Bronchial epithelial cell (primary cell): ENCODE measurements around the gene FADS1. TPM values are rescaled to one million over a fixed set of nuclear protein-coding genes. Genes with fewer than 3 reads are reported as not detected.

Experiments used
- DNase-seq: peaks from one replicate; pipeline ENCODE4 v3.0.0-alpha.2; 2010; ENCODE audit warnings: low read depth
- FAIRE-seq: peaks from 2 replicates; lab custom pipeline; 2011; peaks lifted over from hg19 to GRCh38; lab: Jason Lieb, UNC
- H3K27me3 ChIP-seq: 2 replicates; pipeline ENCODE4 v1.5.1; 2011; ENCODE audit warnings: low read length; ENCODE audit not compliant: control insufficient read depth, insufficient read depth
- H3K36me3 ChIP-seq: 2 replicates; pipeline ENCODE4 v1.5.1; 2011; ENCODE audit warnings: low read length; ENCODE audit not compliant: control insufficient read depth, insufficient read depth
- H3K4me3 ChIP-seq: 2 replicates; pipeline ENCODE4 v1.5.1; 2011; ENCODE audit warnings: mild to moderate bottlenecking, low read depth, low read length, control low read depth
- total RNA-seq: library from RNA; depleted of rRNA; stranded (reverse); fragments of >200 nt; gene quantifications from 2 replicates; pipeline ENCODE4 v1.2.1, GENCODE V29; 2014
- TF ChIP-seq, protein P1 (sequence below): IDR thresholded peaks from 2 replicates; pipeline ENCODE4 v1.5.1; 2011; ENCODE audit warnings: mild to moderate bottlenecking, moderate library complexity, low read length, control low read depth, inconsistent platforms; ENCODE audit not compliant: insufficient read depth, severe bottlenecking

FADS1 gene
- total RNA-seq, 1 donor from 2014 or later, result 46.9 TPM

- DNase-seq, result no peak
- Histone ChIP-seq H3K27me3 (no peaks in the 10 kb centered on the region), H3K4me3 (no peak overlapping the region), H3K36me3 (peaks cover 27% of the 10 kb centered on the region)
- TF ChIP-seq, protein P1, sequence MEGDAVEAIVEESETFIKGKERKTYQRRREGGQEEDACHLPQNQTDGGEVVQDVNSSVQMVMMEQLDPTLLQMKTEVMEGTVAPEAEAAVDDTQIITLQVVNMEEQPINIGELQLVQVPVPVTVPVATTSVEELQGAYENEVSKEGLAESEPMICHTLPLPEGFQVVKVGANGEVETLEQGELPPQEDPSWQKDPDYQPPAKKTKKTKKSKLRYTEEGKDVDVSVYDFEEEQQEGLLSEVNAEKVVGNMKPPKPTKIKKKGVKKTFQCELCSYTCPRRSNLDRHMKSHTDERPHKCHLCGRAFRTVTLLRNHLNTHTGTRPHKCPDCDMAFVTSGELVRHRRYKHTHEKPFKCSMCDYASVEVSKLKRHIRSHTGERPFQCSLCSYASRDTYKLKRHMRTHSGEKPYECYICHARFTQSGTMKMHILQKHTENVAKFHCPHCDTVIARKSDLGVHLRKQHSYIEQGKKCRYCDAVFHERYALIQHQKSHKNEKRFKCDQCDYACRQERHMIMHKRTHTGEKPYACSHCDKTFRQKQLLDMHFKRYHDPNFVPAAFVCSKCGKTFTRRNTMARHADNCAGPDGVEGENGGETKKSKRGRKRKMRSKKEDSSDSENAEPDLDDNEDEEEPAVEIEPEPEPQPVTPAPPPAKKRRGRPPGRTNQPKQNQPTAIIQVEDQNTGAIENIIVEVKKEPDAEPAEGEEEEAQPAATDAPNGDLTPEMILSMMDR, result no peak
- no peak for FAIRE-seq
These were observed 23.6 kb upstream of the FADS1 start for GRCh38 chr11:61840371-61840770.

- Histone ChIP-seq H3K4me3 (no peak overlapping the region), H3K27me3 (no peaks in the 10 kb centered on the region), H3K36me3 (peaks cover 25% of the 10 kb centered on the region)
- TF ChIP-seq, protein P1, result no peak
- DNase-seq, result no peak
- FAIRE-seq, result no peak
These were observed 22.9 kb upstream of the FADS1 start for GRCh38 chr11:61839742-61840141.

DNA sequence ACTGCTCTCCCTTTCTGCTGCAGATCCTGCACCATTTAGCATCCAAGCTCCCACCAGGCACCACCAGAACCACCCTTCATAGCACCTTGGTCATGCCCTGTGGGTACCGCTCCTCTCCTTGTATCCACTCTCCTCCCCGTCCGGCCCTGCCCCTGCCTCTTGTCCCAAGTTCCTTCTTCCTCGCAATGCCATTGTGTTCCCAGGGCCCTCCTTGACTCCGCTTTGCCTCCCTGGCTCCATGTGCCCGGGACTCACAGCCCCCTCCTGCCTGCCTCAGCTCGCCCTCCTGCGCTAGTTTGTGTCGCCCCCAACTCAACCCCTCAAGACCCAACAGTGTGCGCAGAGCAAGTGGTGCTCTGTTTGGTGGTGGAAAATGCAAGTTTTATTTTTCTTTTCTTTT, 22.1 kb upstream of the FADS1 start:
- H3K4me3 ChIP-seq, result no peak overlapping the region
- no peak for DNase-seq
- no peaks in the 10 kb centered on the region for H3K27me3 ChIP-seq
- TF ChIP-seq, protein P1, result no peak
- peaks cover 25% of the 10 kb centered on the region for H3K36me3 ChIP-seq
- no peak for FAIRE-seq

DNA sequence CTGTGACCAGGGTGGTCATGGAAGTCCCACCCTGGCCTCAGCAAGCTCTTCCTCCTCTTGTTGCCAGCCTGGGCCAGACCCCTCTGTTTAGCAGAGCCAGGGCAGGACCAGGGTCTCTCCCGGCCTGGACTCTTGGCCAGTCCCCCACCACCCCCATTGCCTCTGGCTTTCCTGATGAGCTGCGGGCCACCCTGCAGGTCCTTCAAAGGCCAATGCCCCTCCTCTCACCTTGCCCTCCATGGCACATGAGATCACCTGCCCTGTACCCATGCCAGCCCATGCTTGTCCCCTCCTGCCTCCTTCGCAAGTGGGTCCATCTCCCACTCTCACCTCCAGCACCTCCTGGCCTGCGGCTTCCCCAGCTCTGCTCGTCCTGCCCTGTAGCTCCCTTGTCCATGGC, 21.7 kb upstream of the FADS1 start:
- Histone ChIP-seq H3K27me3 (no peaks in the 10 kb centered on the region), H3K4me3 (no peak overlapping the region), H3K36me3 (peaks cover 25% of the 10 kb centered on the region)
- TF ChIP-seq, protein P1, result no peak
- FAIRE-seq, result no peak
- DNase-seq, result no peak

DNA sequence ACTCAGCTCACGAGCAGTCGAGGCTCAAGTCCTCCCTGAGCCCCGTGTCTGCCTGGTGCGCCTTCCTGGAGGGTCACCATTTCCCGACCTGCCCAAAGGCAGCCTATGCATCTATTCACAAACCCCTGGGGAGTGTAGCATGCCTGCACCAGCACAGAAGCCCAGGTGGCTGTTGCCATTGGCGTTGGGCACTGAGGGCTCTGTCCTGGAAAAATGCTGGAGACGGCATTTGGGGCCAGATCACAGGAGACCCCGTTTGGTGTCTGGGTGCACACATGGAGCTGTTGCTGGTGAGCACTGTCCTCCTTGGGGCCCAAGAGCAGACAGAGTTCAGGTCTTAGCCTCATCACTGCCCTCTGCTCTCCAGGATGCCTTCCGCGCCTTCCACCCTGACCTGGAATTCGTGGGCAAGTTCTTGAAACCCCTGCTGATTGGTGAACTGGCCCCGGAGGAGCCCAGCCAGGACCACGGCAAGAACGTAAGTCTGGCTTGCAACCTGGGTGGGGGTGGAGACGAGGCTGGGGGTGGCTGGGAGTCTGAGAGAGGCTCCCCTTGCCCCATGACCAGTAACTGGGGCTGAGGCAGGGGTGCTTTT, 20.7 kb upstream of the FADS1 start:
- no peak for DNase-seq
- Histone ChIP-seq H3K4me3 (no peak overlapping the region), H3K36me3 (peaks cover 26% of the 10 kb centered on the region), H3K27me3 (no peaks in the 10 kb centered on the region)
- FAIRE-seq, result no peak
- TF ChIP-seq, protein P1, result no peak

DNA sequence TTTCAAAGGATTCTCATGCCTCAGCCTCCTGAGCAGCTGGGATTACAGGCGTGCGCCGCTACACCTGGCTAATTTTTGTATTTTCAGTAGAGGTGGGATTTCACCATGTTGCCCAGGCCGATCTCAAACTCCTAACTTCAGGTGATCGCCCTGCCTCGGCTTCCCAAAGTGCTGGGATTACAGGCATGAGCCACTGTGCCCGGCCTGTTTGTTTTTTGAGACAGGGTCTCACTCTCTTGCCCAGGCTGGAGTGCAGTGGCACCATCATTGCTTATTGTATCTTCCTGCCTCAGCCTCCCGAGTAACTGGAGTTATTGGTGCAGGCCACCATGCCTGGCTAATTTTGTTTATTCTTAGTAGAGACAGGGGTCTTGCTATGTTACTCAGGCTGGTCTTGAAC, 19.4 kb upstream of the FADS1 start:
- TF ChIP-seq, protein P1, result no peak
- FAIRE-seq (no peak), DNase-seq (no peak)
- no peak overlapping the region for H3K4me3 ChIP-seq
- H3K36me3 ChIP-seq, result peaks cover 24% of the 10 kb centered on the region
- H3K27me3 ChIP-seq, result no peaks in the 10 kb centered on the region
